GM21576 (cell line): ENCODE measurements around the gene TNNT2.

ENCODE experiments used
- ATAC-seq: cut with Tn5 transposase; IDR thresholded peaks from one replicate; pipeline ENCODE4 v1.9.1; 2021; ENCODE audit warnings: mild to moderate bottlenecking, moderate library complexity; ENCODE audit not compliant: unreplicated experiment

The TNNT2 gene

GRCh38 chr1:201379733-201380242 lies 2.3 kb upstream of the TNNT2 start:
- ATAC-seq = no peak

- ATAC-seq = no peak
Observed at GRCh38 chr1:201378804-201379203, 1.3 kb upstream of the TNNT2 start.

GRCh38 chr1:201376464-201377374 lies 761 bp downstream of the TNNT2 start:
- ATAC-seq = no peak

GRCh38 chr1:201376107-201376463 lies 1.4 kb downstream of the TNNT2 start:
- no peak for ATAC-seq

GRCh38 chr1:201375169-201375568 lies 2.3 kb downstream of the TNNT2 start:
- no peak for ATAC-seq

GRCh38 chr1:201374364-201374763 lies 3.1 kb downstream of the TNNT2 start:
- ATAC-seq = no peak

- no peak for ATAC-seq
Observed at GRCh38 chr1:201371792-201372191, 5.7 kb downstream of the TNNT2 start.

GRCh38 chr1:201371276-201371675 lies 6.2 kb downstream of the TNNT2 start:
- ATAC-seq = no peak

GRCh38 chr1:201370500-201370899 lies 7.0 kb downstream of the TNNT2 start:
- ATAC-seq = no peak

GRCh38 chr1:201369209-201369608 lies 8.3 kb downstream of the TNNT2 start:
- ATAC-seq = no peak

- ATAC-seq = no peak
Observed at GRCh38 chr1:201366696-201367095, 10.8 kb downstream of the TNNT2 start.

GRCh38 chr1:201365251-201365650 lies 12.2 kb downstream of the TNNT2 start:
- no peak for ATAC-seq

- ATAC-seq = no peak
Observed at GRCh38 chr1:201364808-201365105, 12.7 kb downstream of the TNNT2 start.

- ATAC-seq = no peak
Observed at GRCh38 chr1:201363467-201363866, 14.0 kb downstream of the TNNT2 start.

GRCh38 chr1:201362906-201363305 lies 14.6 kb downstream of the TNNT2 start:
- ATAC-seq = no peak

GRCh38 chr1:201361652-201362504 lies 15.6 kb downstream of the TNNT2 start:
- no peak for ATAC-seq

- ATAC-seq = no peak
Observed at GRCh38 chr1:201360901-201361651, 16.4 kb downstream of the TNNT2 start.

- ATAC-seq = no peak
Observed at GRCh38 chr1:201360486-201360885, 17.0 kb downstream of the TNNT2 start.

GRCh38 chr1:201359873-201360210 lies 17.6 kb downstream of the TNNT2 start:
- ATAC-seq = no peak

- no peak for ATAC-seq
Observed at GRCh38 chr1:201359031-201359872, 18.2 kb downstream of the TNNT2 start.
